ENCODE results near the gene SEZ6L. TPM values are rescaled to one million over a fixed set of nuclear protein-coding genes. Genes with fewer than 3 reads are reported as not detected.

SEZ6L gene
- total RNA-seq, 1 experiment from 2014 or later = 0.13 TPM

GRCh38 chr22:26372890-26373289, 203.6 kb downstream of the SEZ6L start:
- Histone ChIP-seq H4K20me1 (ENCODE audit: control insufficient read depth, insufficient read depth, insufficient read length) (no peaks in the 10 kb centered on the region), H3K4me2 (ENCODE audit: insufficient read depth, insufficient read length, low read length) (no peak overlapping the region)

More at GRCh38 chr22:26372890-26373289, 203.6 kb downstream of the SEZ6L start:
- Histone ChIP-seq H3K56ac (ENCODE audit: insufficient read length, low read depth, low read length) (no peak overlapping the region), H3K18ac (ENCODE audit: insufficient read length, low read depth, low read length) (no peak overlapping the region), H3T11ph (ENCODE audit: low read length) (no peak overlapping the region), H3K79me2 (ENCODE audit: insufficient read depth, low read length) (no peaks in the 10 kb centered on the region), H3K4me1 (ENCODE audit: insufficient read depth, low read length) (no peaks in the 10 kb centered on the region), H3K23me2 (ENCODE audit: insufficient read length, low read depth, low read length, poor library complexity, severe bottlenecking) (no peaks in the 10 kb centered on the region), H4K8ac (replicated peaks; ENCODE audit: insufficient read length, low read depth, low read length) (no peak overlapping the region), H3K4ac (ENCODE audit: low read depth, low read length) (no peak overlapping the region), H4K5ac (ENCODE audit: insufficient read length, low read depth, low read length) (no peak overlapping the region), H3K27me3 (ENCODE audit: insufficient read depth, low read length) (no peaks in the 10 kb centered on the region), H2BK20ac (ENCODE audit: low read depth, low read length, poor library complexity, severe bottlenecking) (no peak overlapping the region), H2BK15ac (ENCODE audit: low read depth, low read length) (no peak overlapping the region), H4K91ac (ENCODE audit: insufficient read length, low read depth, low read length) (no peak overlapping the region), H2AFZ (ENCODE audit: low read length) (no peak overlapping the region), H3K27ac (ENCODE audit: insufficient read length, low read depth, low read length) (no peak overlapping the region), H3K14ac (ENCODE audit: insufficient read depth, low read length) (no peak overlapping the region), H2BK120ac (ENCODE audit: low read depth, low read length, poor library complexity, severe bottlenecking) (no peak overlapping the region), H3K9ac (ENCODE audit: extremely low read depth, insufficient read length, low read length) (no peak overlapping the region), H3K9me3 (ENCODE audit: control insufficient read depth, low read depth, low read length) (no peaks in the 10 kb centered on the region), H3K23ac (ENCODE audit: insufficient read length, low read depth, low read length) (no peak overlapping the region), H2BK5ac (ENCODE audit: insufficient read length, low read length) (no peak overlapping the region), H2AK5ac (ENCODE audit: insufficient read length, low read length) (no peak overlapping the region), H3K79me1 (ENCODE audit: insufficient read depth, low read depth, low read length, poor library complexity, severe bottlenecking) (no peaks in the 10 kb centered on the region), H2BK12ac (ENCODE audit: insufficient read length, low read depth, low read length) (no peak overlapping the region)
- Mint-ChIP-seq H3K27me3 (ENCODE audit: low read depth) (peaks cover 30% of the 10 kb centered on the region), H3K9me3 (no peaks in the 10 kb centered on the region), H3K36me3 (ENCODE audit: insufficient read depth in 1 of 3, low read depth in 3 of 3) (no peaks in the 10 kb centered on the region), H3K27ac (no peak overlapping the region), H3K4me3 (no peak overlapping the region), H3K4me1 (peaks cover 4 to 13% of the 10 kb centered on the region in 2 experiments)
- DNase-seq = no peak
- no peak for TF ChIP-seq CTCF (conservative IDR thresholded peaks at IDR 0.05)
- no CpG with 5 or more reads among the region's 4 CpGs for WGBS (ENCODE audit: extremely low coverage, insufficient read length, low lambda C conversion rate)
